ENCODE measurements around the gene ZNF497. TPM values are rescaled to one million over a fixed set of nuclear protein-coding genes. Genes with fewer than 3 reads are reported as not detected.

ZNF497 gene
- total and polyA plus RNA-seq, 9 of the 15 experiments (the other 6 are each of a cell fraction or from before 2014, with no cell fraction given), result 0.06 to 0.98 (median 0.44) TPM; not detected in 1

DNA sequence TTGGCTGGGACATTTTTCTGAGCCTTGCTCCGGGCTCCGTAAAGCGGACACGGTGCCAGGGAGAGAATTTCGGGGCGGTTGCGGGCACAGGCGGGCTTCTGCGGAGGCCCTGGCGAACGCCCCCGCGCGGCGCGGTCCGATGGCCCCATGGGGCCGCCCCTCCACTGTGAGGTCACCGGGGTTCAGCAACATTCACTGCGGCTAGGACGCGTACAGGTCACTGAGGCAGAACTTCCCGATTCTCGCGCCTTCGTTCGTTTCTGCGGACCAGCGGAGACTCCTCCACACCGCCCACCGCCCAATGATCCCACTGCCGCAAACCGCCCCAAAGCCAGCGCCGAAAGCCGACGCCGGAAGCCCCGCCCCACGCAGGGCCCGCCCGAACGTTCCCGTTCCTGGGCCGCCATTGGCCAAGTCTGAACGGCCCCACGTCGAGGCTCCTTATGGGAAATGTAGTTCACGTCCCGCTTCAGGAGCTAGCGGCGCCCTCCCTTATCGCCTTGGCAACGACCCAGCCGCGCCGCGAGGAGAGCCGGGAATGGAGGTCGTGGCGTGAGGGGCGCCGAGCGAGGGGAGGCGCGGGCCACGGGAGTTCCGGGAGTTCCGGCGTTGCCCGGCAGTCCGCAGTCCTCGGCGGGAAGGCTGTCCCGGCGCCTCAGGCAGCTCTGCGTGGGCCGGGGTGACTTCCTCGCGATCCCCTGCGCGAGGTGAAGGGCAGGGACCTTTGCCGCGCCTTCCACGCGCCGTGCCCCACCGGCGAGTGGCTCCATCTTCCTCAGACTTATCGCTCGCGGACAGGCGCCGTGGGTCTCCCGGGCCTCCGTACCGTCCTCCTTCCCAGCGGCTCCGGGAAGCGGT is 45.8 kb upstream of the ZNF497 start, which contains the start of gene ZNF584 (continued):
- TF ChIP-seq ZNF766 (CRISPR knock-in tag; conservative IDR thresholded peaks at IDR 0.05), result 0 out of 2 replicates have a peak, but pooled peaks have one; percentile 34
- TF ChIP-seq, protein P1, sequence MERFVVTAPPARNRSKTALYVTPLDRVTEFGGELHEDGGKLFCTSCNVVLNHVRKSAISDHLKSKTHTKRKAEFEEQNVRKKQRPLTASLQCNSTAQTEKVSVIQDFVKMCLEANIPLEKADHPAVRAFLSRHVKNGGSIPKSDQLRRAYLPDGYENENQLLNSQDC (CRISPR knock-in tag; IDR thresholded peaks at IDR 0.05), result no peak
- TF ChIP-seq ZBTB7A (IDR thresholded peaks at IDR 0.05; ENCODE audit: borderline replicate concordance, control insufficient read depth, low read depth, low read length), result peak; percentile 86
- TF ChIP-seq SNRNP70 (optimal IDR thresholded peaks at IDR 0.05; ENCODE audit: low read depth, low read length), result no peak
- TF ChIP-seq FOS (IDR thresholded peaks at IDR 0.05; ENCODE audit: extremely low read depth, insufficient read length), result peak; percentile 52
- TF ChIP-seq C11orf30 (IDR thresholded peaks at IDR 0.05; ENCODE audit: low read depth), result no peak
- TF ChIP-seq FOXM1 (IDR thresholded peaks at IDR 0.05; ENCODE audit: low read depth), result no peak
- peak; percentile 74; the same call in 1 of the 2 replicates for TF ChIP-seq FOXM1 (CRISPR knock-in tag; IDR thresholded peaks at IDR 0.05; ENCODE audit: low read depth)
- TF ChIP-seq MTA3 (IDR thresholded peaks at IDR 0.05; ENCODE audit: borderline replicate concordance), result peak; percentile 51
- peak; percentile 97 for TF ChIP-seq EGR1 (conservative IDR thresholded peaks at IDR 0.05)
- TF ChIP-seq FOXK1 (CRISPR knock-in tag; IDR thresholded peaks at IDR 0.05; ENCODE audit: borderline replicate concordance), result 0 out of 2 replicates have a peak, but pooled peaks have one; percentile 59
- TF ChIP-seq ZNF311 (CRISPR knock-in tag; IDR thresholded peaks at IDR 0.05), result no peak
- TF ChIP-seq ZHX1 (conservative IDR thresholded peaks at IDR 0.05; ENCODE audit: low read length), result no peak
- TF ChIP-seq, protein P2, sequence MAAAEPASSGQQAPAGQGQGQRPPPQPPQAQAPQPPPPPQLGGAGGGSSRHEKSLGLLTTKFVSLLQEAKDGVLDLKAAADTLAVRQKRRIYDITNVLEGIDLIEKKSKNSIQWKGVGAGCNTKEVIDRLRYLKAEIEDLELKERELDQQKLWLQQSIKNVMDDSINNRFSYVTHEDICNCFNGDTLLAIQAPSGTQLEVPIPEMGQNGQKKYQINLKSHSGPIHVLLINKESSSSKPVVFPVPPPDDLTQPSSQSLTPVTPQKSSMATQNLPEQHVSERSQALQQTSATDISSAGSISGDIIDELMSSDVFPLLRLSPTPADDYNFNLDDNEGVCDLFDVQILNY (CRISPR knock-in tag; IDR thresholded peaks at IDR 0.05), result no peak; the same call in 1 of the 2 replicates
- peak; percentile 70 for TF ChIP-seq POLR2AphosphoS5 (IDR thresholded peaks at IDR 0.05; ENCODE audit: control insufficient read depth, insufficient read depth, low read depth, low read length)
- TF ChIP-seq ESRRA (IDR thresholded peaks at IDR 0.05; ENCODE audit: borderline replicate concordance, low read depth), result peak; percentile 81; the same call in 1 of the 2 replicates
- TF ChIP-seq SMAD1 (IDR thresholded peaks at IDR 0.05; ENCODE audit: low read depth, low read length, partially characterized antibody), result peak; percentile 36
- TF ChIP-seq EZH2 (IDR thresholded peaks at IDR 0.05; ENCODE audit: borderline replicate concordance, low read depth, low read length), result no peak
- TF ChIP-seq, protein P3, sequence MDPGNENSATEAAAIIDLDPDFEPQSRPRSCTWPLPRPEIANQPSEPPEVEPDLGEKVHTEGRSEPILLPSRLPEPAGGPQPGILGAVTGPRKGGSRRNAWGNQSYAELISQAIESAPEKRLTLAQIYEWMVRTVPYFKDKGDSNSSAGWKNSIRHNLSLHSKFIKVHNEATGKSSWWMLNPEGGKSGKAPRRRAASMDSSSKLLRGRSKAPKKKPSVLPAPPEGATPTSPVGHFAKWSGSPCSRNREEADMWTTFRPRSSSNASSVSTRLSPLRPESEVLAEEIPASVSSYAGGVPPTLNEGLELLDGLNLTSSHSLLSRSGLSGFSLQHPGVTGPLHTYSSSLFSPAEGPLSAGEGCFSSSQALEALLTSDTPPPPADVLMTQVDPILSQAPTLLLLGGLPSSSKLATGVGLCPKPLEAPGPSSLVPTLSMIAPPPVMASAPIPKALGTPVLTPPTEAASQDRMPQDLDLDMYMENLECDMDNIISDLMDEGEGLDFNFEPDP (CRISPR knock-in tag; IDR thresholded peaks at IDR 0.05), result no peak
- TF ChIP-seq ZNF76 (CRISPR knock-in tag; IDR thresholded peaks at IDR 0.05; ENCODE audit: borderline replicate concordance), result no peak
- no peak for TF ChIP-seq BCOR (IDR thresholded peaks at IDR 0.05)

Measured in K562 (cell line).